GM12878 (cell line): ENCODE results near the gene STARD5.

Source experiments
- CTCF ChIP-seq, 3 experiments: IDR thresholded peaks in 2 of 3; conservative IDR thresholded peaks in 1 of 3; 2 replicates each; pipeline ENCODE4 v1.5.1; 2011; ENCODE audit warnings: low read depth in 3 of 3, low read length in 3 of 3, mild to moderate bottlenecking in 3 of 3, control low read depth in 2 of 3, moderate library complexity in 2 of 3, inconsistent platforms in 1 of 3, mixed read lengths in 1 of 3; ENCODE audit not compliant: control insufficient read depth in 2 of 3, insufficient read depth in 1 of 3; ENCODE audit errors: extremely low read depth in 1 of 3
- EED ChIP-seq: sonication (generic); IDR thresholded peaks from 2 replicates; pipeline ENCODE4 v1.6.1; 2016; ENCODE audit warnings: antibody characterized with exemption, low read depth
- HDAC2 ChIP-seq: fragments of 200-600 bp; sonication (generic); IDR thresholded peaks from 2 replicates; pipeline ENCODE4 v1.6.1; 2017
- POLR2A ChIP-seq: IDR thresholded peaks from 2 replicates; pipeline ENCODE4 v1.6.1; 2011; ENCODE audit warnings: low read depth, mild to moderate bottlenecking, low read length

DNA sequence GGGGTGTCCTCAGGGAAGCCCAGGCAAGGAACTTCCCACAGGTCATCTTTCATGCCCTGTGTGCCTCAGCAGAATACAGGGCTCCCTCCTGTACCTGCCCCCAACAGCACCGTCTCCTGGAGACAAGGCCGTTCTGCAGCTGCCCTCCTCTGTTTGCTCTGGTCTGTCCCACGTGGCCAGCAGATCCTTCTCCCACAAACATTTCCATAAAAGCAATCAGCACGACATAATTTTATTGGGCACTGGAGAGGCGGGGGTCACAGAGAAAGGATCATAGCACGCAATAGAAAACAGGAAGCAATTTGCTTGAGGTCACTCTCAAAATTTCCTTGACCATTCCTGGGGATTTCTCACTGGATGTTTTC lies 29.4 kb downstream of the STARD5 start:
- no peak for TF ChIP-seq POLR2A
- peak; percentile 40 to 79 (median 72) for TF ChIP-seq CTCF (IDR thresholded peaks at IDR 0.05 in 2 of 3, conservative IDR thresholded peaks at IDR 0.05 in 1 of 3; ENCODE audit: control insufficient read depth in 2 of 3, extremely low read depth in 1 of 3, insufficient read depth in 1 of 3, low read depth in 3 of 3, low read length in 3 of 3)
- TF ChIP-seq EED = no peak
- no peak for TF ChIP-seq HDAC2
